ENCODE results near the gene OAS2. TPM values are rescaled to one million over a fixed set of nuclear protein-coding genes. Genes with fewer than 3 reads are reported as not detected.
"Not testable (repeated sequence)": the region's sequence is repeated elsewhere in the genome, so short reads cannot be mapped to it uniquely, and the experiment has no call there.

Gene OAS2
- total and polyA plus RNA-seq, 9 of the 15 experiments (the other 6 are each of a cell fraction or from before 2014, with no cell fraction given): 0.13 to 0.85 TPM; not detected in 7

GRCh38 chr12:112988224-112988623 lies 9.9 kb downstream of the OAS2 start (continued):
- TF ChIP-seq GTF2F1 (IDR thresholded peaks at IDR 0.05; ENCODE audit: low read depth, low read length) (no peak), ZNF408 (CRISPR knock-in tag; IDR thresholded peaks at IDR 0.05; ENCODE audit: low read depth) (no peak), THRB (CRISPR knock-in tag; conservative IDR thresholded peaks at IDR 0.05) (no peak), TCFL5 (CRISPR knock-in tag; conservative IDR thresholded peaks at IDR 0.05) (no peak)

GRCh38 chr12:112988823-112989385 lies 10.6 kb downstream of the OAS2 start:
- H3K36me3 ChIP-seq (ENCODE audit: control insufficient read depth, insufficient read depth, low read length); CTCF ChIA-PET (ENCODE audit: low intra/inter-chr PET ratio); DNase-seq (ENCODE audit: extremely low read depth in 1 of 4, low spot score in 3 of 4); FAIRE-seq; BruUV-seq (replicated peaks); ATAC-seq; H3K9ac ChIP-seq (ENCODE audit: insufficient read depth in 1 of 2, low read depth in 2 of 2, low read length in 2 of 2); H3K4me3 ChIP-seq; intact Hi-C loops (cut with micrococcal nuclease); H3K27me3 ChIP-seq (ENCODE audit: control insufficient read depth in 2 of 2, insufficient read depth in 2 of 2, low read length in 2 of 2); H2AFZ ChIP-seq (ENCODE audit: low read depth, low read length); in situ Hi-C loops (cut with MboI); H3K79me2 ChIP-seq (ENCODE audit: control insufficient read depth, insufficient read depth, low read length); H3K27ac ChIP-seq (ENCODE audit: extremely low read depth, low read depth, low read length); H3K4me1 ChIP-seq (replicated peaks in 1 of 2; ENCODE audit: control insufficient read depth in 2 of 2, insufficient read depth in 2 of 2, low read length in 2 of 2); H3K9me3 ChIP-seq (replicated peaks; ENCODE audit: control insufficient read depth, insufficient read depth, low read depth, low read length); H3K4me2 ChIP-seq (ENCODE audit: insufficient read depth, low read length); H3K9me1 ChIP-seq (ENCODE audit: control insufficient read depth, insufficient read depth, low read length); H4K20me1 ChIP-seq (replicated peaks; ENCODE audit: control insufficient read depth, insufficient read depth, low read length): not testable (repeated sequence)
- POLR2A ChIA-PET: interaction anchor here (1.2 to 1.3 kb wide), 2 partner anchors 11 to 14 kb away, joined by 3 to 5 read pairs; partner anchors contain the start of gene OAS2
- 0% methylated on average over 3 of the region's 3 CpGs for WGBS (ENCODE audit: insufficient coverage, low coverage, missing lambda C conversion rate)
